T-helper 1 cell treated with Interleukin-12 subunit alpha and Interleukin-12 subunit beta and Interleukin-4 antibody, amounts not matched to agents 30 μg/mL and 1 μg/mL, for 36 hours (primary cell): ENCODE measurements around the gene LRRFIP2.
"Not testable (repeated sequence)": the region's sequence is repeated elsewhere in the genome, so short reads cannot be mapped to it uniquely, and the experiment has no call there.

Experiments
- H3K27ac Mint-ChIP-seq: one replicate; pipeline ENCODE4 v1.8.0; 2021; ENCODE audit warnings: mild to moderate bottlenecking, mixed read lengths
- H3K27me3 Mint-ChIP-seq: one replicate; pipeline ENCODE4 v1.8.0; 2021; ENCODE audit warnings: low read depth, mixed read lengths
- H3K36me3 Mint-ChIP-seq: one replicate; pipeline ENCODE4 v1.8.0; 2021; ENCODE audit warnings: low read depth, mixed read lengths
- H3K4me1 Mint-ChIP-seq: one replicate; pipeline ENCODE4 v1.8.0; 2021; ENCODE audit warnings: low read depth, mixed read lengths
- H3K4me3 Mint-ChIP-seq: one replicate; pipeline ENCODE4 v1.8.0; 2021; ENCODE audit warnings: mild to moderate bottlenecking, moderate library complexity, mixed read lengths
- H3K9me3 Mint-ChIP-seq: one replicate; pipeline ENCODE4 v1.8.0; 2021; ENCODE audit warnings: mixed read lengths

The LRRFIP2 gene

GRCh38 chr3:37067577-37067976 lies 106.8 kb downstream of the LRRFIP2 start:
- Mint-ChIP-seq H3K4me3 (no peak overlapping the region), H3K27me3 (no peaks in the 10 kb centered on the region), H3K4me1 (peaks cover 5% of the 10 kb centered on the region), H3K36me3 (peaks cover 21% of the 10 kb centered on the region), H3K27ac (no peak overlapping the region), H3K9me3 (no peaks in the 10 kb centered on the region)

GRCh38 chr3:37064747-37065146 lies 109.6 kb downstream of the LRRFIP2 start:
- Mint-ChIP-seq H3K4me1 (peaks cover 8% of the 10 kb centered on the region), H3K27me3 (no peaks in the 10 kb centered on the region), H3K4me3 (no peak overlapping the region), H3K27ac (no peak overlapping the region), H3K9me3 (no peaks in the 10 kb centered on the region), H3K36me3 (peaks cover 25% of the 10 kb centered on the region)

- H3K9me3 Mint-ChIP-seq: no peaks in the 10 kb centered on the region
- H3K36me3 Mint-ChIP-seq: peaks cover 31% of the 10 kb centered on the region
- H3K4me3 Mint-ChIP-seq: no peak overlapping the region
- peaks cover 5% of the 10 kb centered on the region for H3K4me1 Mint-ChIP-seq
- H3K27ac Mint-ChIP-seq: no peak overlapping the region
- no peaks in the 10 kb centered on the region for H3K27me3 Mint-ChIP-seq
Observed at GRCh38 chr3:37058117-37058516, 116.3 kb downstream of the LRRFIP2 start.

GRCh38 chr3:37056826-37057225 lies 117.6 kb downstream of the LRRFIP2 start:
- Mint-ChIP-seq H3K27ac (no peak overlapping the region), H3K9me3 (no peaks in the 10 kb centered on the region), H3K27me3 (no peaks in the 10 kb centered on the region), H3K36me3 (peaks cover 23% of the 10 kb centered on the region), H3K4me3 (no peak overlapping the region), H3K4me1 (peaks cover 3% of the 10 kb centered on the region)

- not testable (repeated sequence) for H3K9me3 Mint-ChIP-seq, H3K27me3 Mint-ChIP-seq, H3K4me1 Mint-ChIP-seq, H3K4me3 Mint-ChIP-seq, H3K27ac Mint-ChIP-seq
- H3K36me3 Mint-ChIP-seq: peaks cover 24% of the 10 kb centered on the region
Observed at GRCh38 chr3:37055077-37055476, 119.3 kb downstream of the LRRFIP2 start.

GRCh38 chr3:37054370-37054769 lies 120.0 kb downstream of the LRRFIP2 start:
- Mint-ChIP-seq H3K9me3 (no peaks in the 10 kb centered on the region), H3K4me1 (no peaks in the 10 kb centered on the region), H3K27me3 (no peaks in the 10 kb centered on the region), H3K4me3 (no peak overlapping the region), H3K36me3 (peaks cover 26% of the 10 kb centered on the region), H3K27ac (no peak overlapping the region)

GRCh38 chr3:37053753-37054152 lies 120.6 kb downstream of the LRRFIP2 start:
- no peaks in the 10 kb centered on the region for H3K27me3 Mint-ChIP-seq
- no peaks in the 10 kb centered on the region for H3K4me1 Mint-ChIP-seq
- H3K27ac Mint-ChIP-seq: no peak overlapping the region
- H3K36me3 Mint-ChIP-seq: peaks cover 32% of the 10 kb centered on the region
- H3K9me3 Mint-ChIP-seq: no peaks in the 10 kb centered on the region
- no peak overlapping the region for H3K4me3 Mint-ChIP-seq

- Mint-ChIP-seq H3K27ac (no peak overlapping the region), H3K27me3 (no peaks in the 10 kb centered on the region), H3K4me1 (no peaks in the 10 kb centered on the region), H3K4me3 (no peak overlapping the region), H3K36me3 (peaks cover 36% of the 10 kb centered on the region), H3K9me3 (no peaks in the 10 kb centered on the region)
Observed at GRCh38 chr3:37053337-37053736, 121.0 kb downstream of the LRRFIP2 start.

- H3K27me3 Mint-ChIP-seq: no peaks in the 10 kb centered on the region
- H3K4me1 Mint-ChIP-seq: no peaks in the 10 kb centered on the region
- H3K27ac Mint-ChIP-seq: no peak overlapping the region
- H3K36me3 Mint-ChIP-seq: peaks cover 41% of the 10 kb centered on the region
- H3K4me3 Mint-ChIP-seq: no peak overlapping the region
- no peaks in the 10 kb centered on the region for H3K9me3 Mint-ChIP-seq
Observed at GRCh38 chr3:37052860-37053259, 121.5 kb downstream of the LRRFIP2 start.

GRCh38 chr3:37050282-37050681 lies 124.1 kb downstream of the LRRFIP2 start:
- Mint-ChIP-seq H3K27me3 (no peaks in the 10 kb centered on the region), H3K36me3 (peaks cover 44% of the 10 kb centered on the region), H3K9me3 (no peaks in the 10 kb centered on the region), H3K4me3 (no peak overlapping the region), H3K4me1 (no peaks in the 10 kb centered on the region), H3K27ac (no peak overlapping the region)

GRCh38 chr3:37042712-37043111 lies 131.7 kb downstream of the LRRFIP2 start:
- not testable (repeated sequence) for H3K27me3 Mint-ChIP-seq, H3K4me1 Mint-ChIP-seq, H3K9me3 Mint-ChIP-seq, H3K27ac Mint-ChIP-seq, H3K4me3 Mint-ChIP-seq
- peaks cover 35% of the 10 kb centered on the region for H3K36me3 Mint-ChIP-seq

- Mint-ChIP-seq H3K4me1 (no peaks in the 10 kb centered on the region), H3K27ac (no peak overlapping the region), H3K27me3 (no peaks in the 10 kb centered on the region), H3K36me3 (peaks cover 31% of the 10 kb centered on the region), H3K9me3 (no peaks in the 10 kb centered on the region), H3K4me3 (no peak overlapping the region)
Observed at GRCh38 chr3:37041546-37042195, 132.7 kb downstream of the LRRFIP2 start.

- peaks cover 40% of the 10 kb centered on the region for H3K36me3 Mint-ChIP-seq
Observed at GRCh38 chr3:37040231-37040630, 134.2 kb downstream of the LRRFIP2 start.

GRCh38 chr3:37039161-37039846 lies 135.1 kb downstream of the LRRFIP2 start:
- peaks cover 44% of the 10 kb centered on the region for H3K36me3 Mint-ChIP-seq
- H3K4me3 Mint-ChIP-seq: no peak overlapping the region
- H3K9me3 Mint-ChIP-seq: peaks cover 7% of the 10 kb centered on the region
- no peaks in the 10 kb centered on the region for H3K4me1 Mint-ChIP-seq
- H3K27me3 Mint-ChIP-seq: no peaks in the 10 kb centered on the region
- no peak overlapping the region for H3K27ac Mint-ChIP-seq

More at GRCh38 chr3:37040231-37040630, 134.2 kb downstream of the LRRFIP2 start:
- Mint-ChIP-seq H3K9me3 (peaks cover 7% of the 10 kb centered on the region), H3K4me1 (no peaks in the 10 kb centered on the region), H3K4me3 (no peak overlapping the region), H3K27ac (no peak overlapping the region), H3K27me3 (no peaks in the 10 kb centered on the region)

- H3K9me3 Mint-ChIP-seq: peaks cover 7% of the 10 kb centered on the region
- peaks cover 56% of the 10 kb centered on the region for H3K36me3 Mint-ChIP-seq
- H3K27ac Mint-ChIP-seq: no peak overlapping the region
- no peaks in the 10 kb centered on the region for H3K27me3 Mint-ChIP-seq
- H3K4me3 Mint-ChIP-seq: no peak overlapping the region
- no peaks in the 10 kb centered on the region for H3K4me1 Mint-ChIP-seq
Observed at GRCh38 chr3:37037352-37037751, 137.0 kb downstream of the LRRFIP2 start.
